Activated naive CD8-positive, alpha-beta T cell treated with anti-CD3 and anti-CD28 coated beads, Interleukin-2, amount 50 U/mL, for 16 hours (primary cell): ENCODE data around the gene XAB2.
A peak's percentile ranks its signal among the peaks of the same experiment; 100 is the strongest.
"Not testable (repeated sequence)": the region's sequence is repeated elsewhere in the genome, so short reads cannot be mapped to it uniquely, and the experiment has no call there.

Experiments used
- DNase-seq: peaks from one replicate; pipeline ENCODE4 v3.0.0-alpha.2; 2020; ENCODE audit warnings: low read depth, low spot score

The XAB2 gene

GRCh38 chr19:7650148-7650547 lies 20.8 kb upstream of the XAB2 start:
- no peak for DNase-seq

DNA sequence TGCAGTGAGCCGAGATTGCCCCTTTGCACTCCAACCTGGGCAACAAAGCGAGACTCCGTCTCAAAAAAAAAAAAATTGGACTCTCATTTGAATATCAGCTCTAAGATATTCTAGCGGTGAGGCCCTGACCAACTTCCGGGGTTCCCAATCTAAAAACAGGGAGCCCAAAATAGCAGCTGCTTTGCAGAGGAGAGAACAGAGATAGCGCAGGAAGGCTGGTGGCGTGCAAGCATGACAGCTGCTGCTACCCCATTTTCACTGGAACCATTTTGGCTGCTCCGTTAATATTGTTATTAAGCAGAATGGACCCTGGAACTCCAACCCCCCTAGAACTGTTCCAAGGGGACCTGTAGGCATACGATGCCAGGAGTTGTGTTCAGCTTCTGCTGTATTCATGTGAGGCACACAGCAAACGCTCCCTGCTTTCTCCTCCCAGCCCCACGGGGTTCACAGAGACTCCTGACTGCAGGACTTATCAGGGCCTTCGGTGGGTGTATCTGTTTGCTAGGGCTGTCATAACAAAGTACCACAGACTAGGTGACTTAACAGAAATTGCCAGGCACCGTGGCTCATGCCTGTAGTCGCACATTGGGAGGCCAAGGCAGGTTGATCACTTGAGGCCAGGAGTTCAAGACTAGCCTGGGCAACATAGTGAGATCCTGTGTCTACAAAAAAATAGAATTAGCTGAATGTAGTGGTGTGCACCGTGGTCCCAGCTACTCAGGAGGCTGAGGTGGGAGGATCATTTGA lies 19.1 kb upstream of the XAB2 start:
- DNase-seq, result no peak

GRCh38 chr19:7647156-7647555 lies 17.8 kb upstream of the XAB2 start:
- no peak for DNase-seq

DNA sequence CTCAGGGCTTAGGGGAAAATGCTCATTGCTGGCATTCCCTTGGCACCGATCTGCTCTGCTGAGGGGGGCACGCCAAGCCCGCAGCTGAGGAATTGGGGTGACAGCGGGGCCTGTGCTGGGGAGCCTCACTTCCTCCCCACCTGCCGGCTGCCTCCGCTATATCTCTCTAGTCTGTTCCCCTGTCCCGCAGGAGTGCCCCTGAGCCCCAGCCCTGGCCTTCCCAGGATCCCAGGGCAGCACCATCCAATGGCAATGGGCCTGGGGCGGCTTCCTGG lies 17.0 kb upstream of the XAB2 start:
- DNase-seq, result no peak

GRCh38 chr19:7645656-7646425 lies 16.5 kb upstream of the XAB2 start:
- no peak for DNase-seq

- DNase-seq, result no peak
Measured at GRCh38 chr19:7645163-7645562, 15.8 kb upstream of the XAB2 start.

- DNase-seq, result no peak
Measured at GRCh38 chr19:7644550-7644877, 15.2 kb upstream of the XAB2 start.

GRCh38 chr19:7643629-7644549 lies 14.5 kb upstream of the XAB2 start:
- not testable (repeated sequence) for DNase-seq

DNA sequence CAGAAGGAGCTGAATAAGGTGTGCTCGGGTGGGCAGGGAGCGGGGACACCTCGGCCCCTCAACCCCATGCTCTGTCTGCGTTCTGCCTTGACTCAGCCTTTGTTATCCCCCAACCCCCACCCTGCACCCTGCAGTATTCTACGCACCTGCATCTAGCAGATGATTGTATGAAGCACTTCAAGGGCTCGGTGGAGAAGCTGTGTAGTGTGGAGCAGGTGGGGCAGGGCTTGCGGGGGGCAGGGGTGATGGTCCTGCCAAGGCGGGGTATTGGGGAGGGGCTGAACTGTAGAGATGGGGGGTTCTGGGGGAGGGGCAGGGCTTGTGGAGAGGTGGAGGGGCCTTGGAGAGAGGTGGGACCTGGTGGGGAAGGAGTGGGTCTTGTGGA lies 13.7 kb upstream of the XAB2 start:
- DNase-seq, result no peak

- no peak for DNase-seq
Measured at GRCh38 chr19:7642295-7643030, 13.1 kb upstream of the XAB2 start.

GRCh38 chr19:7641290-7642276 lies 12.2 kb upstream of the XAB2 start:
- no peak for DNase-seq

- DNase-seq, result no peak
Measured at GRCh38 chr19:7640803-7641202, 11.5 kb upstream of the XAB2 start.

GRCh38 chr19:7639863-7640348 lies 10.6 kb upstream of the XAB2 start:
- no peak for DNase-seq

DNA sequence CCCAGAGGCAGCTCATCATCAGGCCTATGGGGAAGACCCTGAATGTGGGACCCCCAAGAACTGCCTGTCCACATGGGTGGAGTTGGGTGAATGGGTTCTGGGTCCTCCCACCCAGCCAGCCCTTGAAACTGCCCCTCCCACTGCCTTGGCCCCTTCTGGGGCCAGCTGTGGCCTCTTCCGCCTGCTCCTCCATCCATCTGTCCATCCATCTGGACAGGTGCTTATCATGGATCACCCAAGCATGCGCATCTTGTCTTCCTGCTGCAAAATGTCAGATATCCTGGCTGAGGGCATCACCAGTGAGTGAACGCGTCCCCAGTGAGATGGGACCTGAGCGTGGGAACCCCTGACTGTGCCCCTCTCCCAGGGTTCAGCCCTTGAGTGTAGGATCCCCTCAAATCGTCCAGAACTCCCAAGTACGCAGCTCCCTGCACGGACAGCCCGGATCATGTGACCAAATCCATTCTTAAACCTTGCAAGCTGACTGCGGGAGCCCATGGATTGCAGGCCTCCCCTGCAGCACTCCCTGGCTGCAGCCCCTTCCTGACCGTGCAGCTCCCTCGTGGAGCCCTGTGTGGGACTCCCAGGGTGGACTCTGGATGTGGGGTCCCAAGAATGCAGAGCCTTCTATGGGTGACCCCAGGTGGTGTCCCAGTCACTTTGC lies 9.6 kb upstream of the XAB2 start:
- no peak for DNase-seq

GRCh38 chr19:7637374-7638256 lies 8.3 kb upstream of the XAB2 start:
- DNase-seq, result no peak

DNA sequence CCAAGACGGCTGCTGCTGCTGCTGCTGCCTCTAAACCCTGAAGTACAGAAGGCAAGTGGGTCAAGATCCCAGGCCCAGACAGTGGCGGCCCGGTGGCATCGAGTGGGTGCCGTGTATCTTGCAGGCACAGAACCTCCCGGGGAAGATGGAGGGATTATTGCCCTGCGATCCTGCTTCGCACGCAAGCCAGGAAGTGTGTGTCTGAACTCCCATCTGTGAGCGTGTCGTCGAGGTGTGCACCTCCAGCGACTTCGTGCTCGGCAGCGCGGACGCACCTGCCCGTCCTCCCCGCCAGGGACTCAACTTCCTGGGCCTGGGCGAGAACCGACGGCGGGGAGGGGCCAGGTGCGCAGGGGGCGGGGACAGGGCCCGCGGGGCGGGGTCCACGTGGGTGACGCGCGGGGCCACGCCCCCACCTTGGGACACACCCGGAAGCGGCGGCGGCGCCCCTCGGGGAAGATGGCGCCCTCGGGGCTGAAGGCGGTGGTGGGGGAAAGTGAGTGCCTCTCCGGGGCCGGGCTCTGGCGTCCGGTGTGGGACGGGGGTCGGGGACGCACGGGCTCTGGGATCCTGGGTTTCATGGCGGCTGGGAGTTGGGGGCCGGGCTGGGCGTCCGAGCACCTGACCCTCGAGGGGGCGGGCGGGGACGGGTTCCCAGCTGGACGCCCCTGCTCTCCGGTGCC lies 7.5 kb upstream of the XAB2 start, which contains the start of gene STXBP2:
Gene STXBP2 (plus strand): TSS at position 420 of the 683 bp plus-strand sequence. CDS start 40 bp downstream, at position 460.
- DNase-seq, result peak; percentile 83

DNA sequence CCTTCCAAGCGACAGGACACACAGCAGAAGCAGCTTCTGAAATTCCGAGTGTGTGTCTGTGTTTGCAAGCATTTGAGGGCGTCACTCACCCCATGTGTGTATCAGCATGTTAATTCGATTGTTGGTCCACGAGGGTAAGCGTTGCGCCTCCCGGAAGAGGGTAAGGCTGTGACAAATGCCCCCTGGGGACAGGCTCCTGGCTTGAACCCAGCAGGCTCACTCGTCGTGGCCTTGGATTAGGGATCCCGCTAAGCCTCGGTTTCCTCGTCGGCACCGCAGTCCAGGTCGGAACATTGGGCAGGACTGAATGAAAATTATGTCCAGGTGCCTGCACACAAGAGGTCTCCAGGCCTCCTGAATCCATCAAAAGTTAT lies 7.0 kb upstream of the XAB2 start:
- DNase-seq, result no peak

DNA sequence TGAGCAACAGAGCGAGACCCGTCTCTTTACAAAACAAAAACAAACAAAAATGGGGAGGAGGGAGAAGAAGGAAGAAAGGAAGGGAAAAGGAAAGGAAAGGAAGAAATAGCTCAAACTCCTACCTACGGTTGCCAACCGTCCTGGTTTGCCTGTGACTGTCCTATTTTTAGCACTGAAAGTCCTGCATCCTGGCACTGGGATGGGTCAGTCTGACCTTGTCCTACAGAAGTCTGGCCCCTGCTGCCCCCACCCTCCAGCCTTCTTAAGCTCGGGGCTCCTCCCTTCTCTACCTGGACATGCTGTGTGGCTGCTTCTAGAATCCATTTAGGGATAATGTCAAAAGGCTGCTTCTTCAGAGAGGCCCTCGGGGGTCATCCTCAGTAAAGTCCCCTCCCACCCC lies 6.3 kb upstream of the XAB2 start:
- DNase-seq, result no peak
